GM23338 (cell line): ENCODE data around the gene ZNF746. TPM values are rescaled to one million over a fixed set of nuclear protein-coding genes. Genes with fewer than 3 reads are reported as not detected.

Source experiments
- ATAC-seq: fragments of 200-7000 bp; cut with Tn5 transposase; 3 replicates; pipeline ENCODE4 v1.9.1; 2020
- DNase-seq: peaks from one replicate; pipeline ENCODE4 v3.0.0-alpha.2; 2015; ENCODE audit warnings: low spot score
- H2AFZ ChIP-seq: fragments of 200-600 bp; sonication (generic); 2 replicates; pipeline ENCODE4 v1.8.0; 2016; ENCODE audit warnings: antibody characterized with exemption, mild to moderate bottlenecking, moderate library complexity
- H3F3A ChIP-seq: fragments of 200-600 bp; sonication (generic); replicated peaks from 2 replicates; pipeline ENCODE4 v1.8.0; 2017; ENCODE audit warnings: antibody characterized with exemption, mixed run types, low read depth
- H3K27ac ChIP-seq: fragments of 200-600 bp; sonication (generic); 2 replicates; pipeline ENCODE4 v1.6.1; 2016; ENCODE audit warnings: low read depth
- H3K27me3 ChIP-seq: fragments of 200-600 bp; sonication (generic); 2 replicates; pipeline ENCODE4 v1.8.0; 2016; ENCODE audit warnings: mild to moderate bottlenecking, mixed run types, moderate library complexity; ENCODE audit not compliant: insufficient read depth
- H3K36me3 ChIP-seq: fragments of 200-600 bp; sonication (generic); 2 replicates; pipeline ENCODE4 v1.8.0; 2016; ENCODE audit warnings: mild to moderate bottlenecking; ENCODE audit not compliant: insufficient read depth
- H3K4me1 ChIP-seq: fragments of 200-600 bp; sonication (generic); 2 replicates; pipeline ENCODE4 v1.8.0; 2016; ENCODE audit warnings: mild to moderate bottlenecking, moderate library complexity; ENCODE audit not compliant: insufficient read depth
- H3K4me2 ChIP-seq: fragments of 200-600 bp; sonication (generic); 2 replicates; pipeline ENCODE4 v1.7.1; 2017; ENCODE audit warnings: mixed run types
- H3K4me3 ChIP-seq: fragments of 200-600 bp; sonication (generic); 2 replicates; pipeline ENCODE4 v1.6.1; 2016; ENCODE audit warnings: mixed run types
- H3K79me2 ChIP-seq: fragments of 200-600 bp; sonication (generic); replicated peaks from 2 replicates; pipeline ENCODE4 v1.8.0; 2017; ENCODE audit warnings: mild to moderate bottlenecking; ENCODE audit not compliant: insufficient read depth
- H3K9me2 ChIP-seq: fragments of 200-600 bp; sonication (generic); 2 replicates; pipeline ENCODE4 v1.8.0; 2017; ENCODE audit not compliant: insufficient read depth
- H4K20me1 ChIP-seq: fragments of 200-600 bp; sonication (generic); replicated peaks from 2 replicates; pipeline ENCODE4 v1.8.0; 2017; ENCODE audit warnings: mild to moderate bottlenecking; ENCODE audit not compliant: insufficient read depth
- H3K27ac Mint-ChIP-seq: 2 replicates; pipeline ENCODE4 v1.8.0; 2020; ENCODE audit warnings: inconsistent platforms, mild to moderate bottlenecking, moderate library complexity, mixed read lengths
- H3K27me3 Mint-ChIP-seq: 3 replicates; pipeline ENCODE4 v1.8.0; 2022; ENCODE audit warnings: low read depth, mild to moderate bottlenecking, moderate library complexity, mixed read lengths, inconsistent platforms; ENCODE audit not compliant: insufficient read depth, poor library complexity
- H3K36me3 Mint-ChIP-seq: 3 replicates; pipeline ENCODE4 v1.8.0; 2021; ENCODE audit warnings: low read depth, mild to moderate bottlenecking, inconsistent platforms, moderate library complexity, mixed read lengths
- H3K4me1 Mint-ChIP-seq: 3 replicates; pipeline ENCODE4 v1.8.0; 2020; ENCODE audit warnings: mild to moderate bottlenecking, inconsistent platforms, mixed read lengths
- H3K4me3 Mint-ChIP-seq: 3 replicates; pipeline ENCODE4 v1.8.0; 2021; ENCODE audit warnings: moderate library complexity, mild to moderate bottlenecking, inconsistent platforms, mixed read lengths
- H3K9me3 Mint-ChIP-seq: 3 replicates; pipeline ENCODE4 v1.8.0; 2020; ENCODE audit warnings: moderate library complexity, mild to moderate bottlenecking, inconsistent platforms, mixed read lengths
- CREB1 ChIP-seq: fragments of 250-450 bp; sonication (Bioruptor Pico); IDR thresholded peaks from 2 replicates; pipeline ENCODE4 v1.5.0; 2020; ENCODE audit warnings: low read depth, mild to moderate bottlenecking, moderate library complexity
- EZH2 ChIP-seq: fragments of 200-600 bp; sonication (generic); IDR thresholded peaks from one replicate; pipeline ENCODE4 v1.8.0; 2017; ENCODE audit warnings: antibody characterized with exemption, mild to moderate bottlenecking, low read depth; ENCODE audit not compliant: unreplicated experiment
- EZH2phosphoT487 ChIP-seq: fragments of 200-600 bp; sonication (generic); IDR thresholded peaks from one replicate; pipeline ENCODE4 v1.8.1; 2018; ENCODE audit warnings: antibody characterized with exemption; ENCODE audit not compliant: unreplicated experiment
- JUNB ChIP-seq: IDR thresholded peaks from one replicate; pipeline ENCODE4 v1.6.1; 2016; ENCODE audit warnings: antibody characterized with exemption; ENCODE audit not compliant: unreplicated experiment
- POLR2AphosphoS5 ChIP-seq: IDR thresholded peaks from 2 replicates; pipeline ENCODE4 v1.6.1; 2016; ENCODE audit warnings: antibody characterized with exemption, low read depth
- REST ChIP-seq: IDR thresholded peaks from one replicate; pipeline ENCODE4 v1.6.1; 2018; ENCODE audit warnings: antibody characterized with exemption; ENCODE audit not compliant: unreplicated experiment
- STAT1 ChIP-seq: IDR thresholded peaks from one replicate; pipeline ENCODE4 v1.6.1; 2016; ENCODE audit warnings: antibody characterized with exemption; ENCODE audit not compliant: unreplicated experiment
- ZNF114 ChIP-seq: fragments of 250-450 bp; sonication (Bioruptor Pico); IDR thresholded peaks from 2 replicates; pipeline ENCODE4 v1.5.0; 2020; ENCODE audit warnings: mild to moderate bottlenecking, moderate library complexity
- polyA plus RNA-seq: library from polyadenylated mRNA; unstranded; fragments of >200 nt; fragmentation: Nextera tagmentation; extraction: Ambion mirVana; gene quantifications from 2 replicates; pipeline ENCODE4 v1.2.1, GENCODE V29; 2016
- total RNA-seq: library from RNA; depleted of rRNA; stranded (reverse); fragments of >200 nt; shearing (Covaris generic); gene quantifications from 2 replicates; pipeline ENCODE4 v1.2.3, GENCODE V29; 2014
- TF ChIP-seq, protein P1 (sequence below): fragments of 250-450 bp; sonication (Bioruptor Pico); IDR thresholded peaks from 2 replicates; pipeline ENCODE4 v1.5.0; 2020; ENCODE audit warnings: mild to moderate bottlenecking, moderate library complexity
- TF ChIP-seq, protein P2 (sequence below), 2 experiments: fragments of 200-600 bp in 1 of 2; sonication (generic) in 1 of 2; conservative IDR thresholded peaks; 2 replicates each; pipeline versions ENCODE4 v1.5.1 to v1.6.1; 2016 to 2017; ENCODE audit warnings: antibody characterized with exemption in 2 of 2, low read depth in 2 of 2, mild to moderate bottlenecking in 2 of 2, moderate library complexity in 1 of 2
- TF ChIP-seq, protein P3 (sequence below): IDR thresholded peaks from 2 replicates; pipeline ENCODE4 v1.6.1; 2016; ENCODE audit warnings: antibody characterized with exemption

The ZNF746 gene
- total and polyA plus RNA-seq, 2 experiments from 2014 or later = 10.0 to 18.6 TPM

GRCh38 chr7:149468208-149468607 lies 29.4 kb downstream of the ZNF746 start (continued):
- TF ChIP-seq, protein P1, sequence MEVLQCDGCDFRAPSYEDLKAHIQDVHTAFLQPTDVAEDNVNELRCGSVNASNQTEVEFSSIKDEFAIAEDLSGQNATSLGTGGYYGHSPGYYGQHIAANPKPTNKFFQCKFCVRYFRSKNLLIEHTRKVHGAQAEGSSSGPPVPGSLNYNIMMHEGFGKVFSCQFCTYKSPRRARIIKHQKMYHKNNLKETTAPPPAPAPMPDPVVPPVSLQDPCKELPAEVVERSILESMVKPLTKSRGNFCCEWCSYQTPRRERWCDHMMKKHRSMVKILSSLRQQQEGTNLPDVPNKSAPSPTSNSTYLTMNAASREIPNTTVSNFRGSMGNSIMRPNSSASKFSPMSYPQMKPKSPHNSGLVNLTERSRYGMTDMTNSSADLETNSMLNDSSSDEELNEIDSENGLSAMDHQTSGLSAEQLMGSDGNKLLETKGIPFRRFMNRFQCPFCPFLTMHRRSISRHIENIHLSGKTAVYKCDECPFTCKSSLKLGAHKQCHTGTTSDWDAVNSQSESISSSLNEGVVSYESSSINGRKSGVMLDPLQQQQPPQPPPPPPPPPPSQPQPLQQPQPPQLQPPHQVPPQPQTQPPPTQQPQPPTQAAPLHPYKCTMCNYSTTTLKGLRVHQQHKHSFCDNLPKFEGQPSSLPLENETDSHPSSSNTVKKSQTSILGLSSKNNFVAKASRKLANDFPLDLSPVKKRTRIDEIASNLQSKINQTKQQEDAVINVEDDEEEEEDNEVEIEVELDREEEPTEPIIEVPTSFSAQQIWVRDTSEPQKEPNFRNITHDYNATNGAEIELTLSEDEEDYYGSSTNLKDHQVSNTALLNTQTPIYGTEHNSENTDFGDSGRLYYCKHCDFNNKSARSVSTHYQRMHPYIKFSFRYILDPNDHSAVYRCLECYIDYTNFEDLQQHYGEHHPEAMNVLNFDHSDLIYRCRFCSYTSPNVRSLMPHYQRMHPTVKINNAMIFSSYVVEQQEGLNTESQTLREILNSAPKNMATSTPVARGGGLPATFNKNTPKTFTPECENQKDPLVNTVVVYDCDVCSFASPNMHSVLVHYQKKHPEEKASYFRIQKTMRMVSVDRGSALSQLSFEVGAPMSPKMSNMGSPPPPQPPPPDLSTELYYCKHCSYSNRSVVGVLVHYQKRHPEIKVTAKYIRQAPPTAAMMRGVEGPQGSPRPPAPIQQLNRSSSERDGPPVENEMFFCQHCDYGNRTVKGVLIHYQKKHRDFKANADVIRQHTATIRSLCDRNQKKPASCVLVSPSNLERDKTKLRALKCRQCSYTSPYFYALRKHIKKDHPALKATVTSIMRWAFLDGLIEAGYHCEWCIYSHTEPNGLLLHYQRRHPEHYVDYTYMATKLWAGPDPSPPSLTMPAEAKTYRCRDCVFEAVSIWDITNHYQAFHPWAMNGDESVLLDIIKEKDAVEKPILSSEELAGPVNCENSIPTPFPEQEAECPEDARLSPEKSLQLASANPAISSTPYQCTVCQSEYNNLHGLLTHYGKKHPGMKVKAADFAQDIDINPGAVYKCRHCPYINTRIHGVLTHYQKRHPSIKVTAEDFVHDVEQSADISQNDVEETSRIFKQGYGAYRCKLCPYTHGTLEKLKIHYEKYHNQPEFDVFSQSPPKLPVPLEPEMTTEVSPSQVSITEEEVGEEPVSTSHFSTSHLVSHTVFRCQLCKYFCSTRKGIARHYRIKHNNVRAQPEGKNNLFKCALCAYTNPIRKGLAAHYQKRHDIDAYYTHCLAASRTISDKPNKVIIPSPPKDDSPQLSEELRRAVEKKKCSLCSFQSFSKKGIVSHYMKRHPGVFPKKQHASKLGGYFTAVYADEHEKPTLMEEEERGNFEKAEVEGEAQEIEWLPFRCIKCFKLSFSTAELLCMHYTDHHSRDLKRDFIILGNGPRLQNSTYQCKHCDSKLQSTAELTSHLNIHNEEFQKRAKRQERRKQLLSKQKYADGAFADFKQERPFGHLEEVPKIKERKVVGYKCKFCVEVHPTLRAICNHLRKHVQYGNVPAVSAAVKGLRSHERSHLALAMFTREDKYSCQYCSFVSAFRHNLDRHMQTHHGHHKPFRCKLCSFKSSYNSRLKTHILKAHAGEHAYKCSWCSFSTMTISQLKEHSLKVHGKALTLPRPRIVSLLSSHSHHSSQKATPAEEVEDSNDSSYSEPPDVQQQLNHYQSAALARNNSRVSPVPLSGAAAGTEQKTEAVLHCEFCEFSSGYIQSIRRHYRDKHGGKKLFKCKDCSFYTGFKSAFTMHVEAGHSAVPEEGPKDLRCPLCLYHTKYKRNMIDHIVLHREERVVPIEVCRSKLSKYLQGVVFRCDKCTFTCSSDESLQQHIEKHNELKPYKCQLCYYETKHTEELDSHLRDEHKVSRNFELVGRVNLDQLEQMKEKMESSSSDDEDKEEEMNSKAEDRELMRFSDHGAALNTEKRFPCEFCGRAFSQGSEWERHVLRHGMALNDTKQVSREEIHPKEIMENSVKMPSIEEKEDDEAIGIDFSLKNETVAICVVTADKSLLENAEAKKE (CRISPR knock-in tag) = no peak
- TF ChIP-seq EZH2phosphoT487 (no peak), REST (no peak), POLR2AphosphoS5 (no peak), EZH2 (no peak)

GRCh38 chr7:149467321-149467859 lies 30.2 kb downstream of the ZNF746 start:
- peaks cover 19% of the 10 kb centered on the region for H3K27me3 ChIP-seq
- H3F3A ChIP-seq = no peaks in the 10 kb centered on the region
- H3K4me1 ChIP-seq = no peaks in the 10 kb centered on the region
- no peak overlapping the region for H3K27ac ChIP-seq
- Mint-ChIP-seq H3K9me3 (peaks cover 17% of the 10 kb centered on the region), H3K27me3 (no peaks in the 10 kb centered on the region), H3K27ac (no peak overlapping the region), H3K36me3 (peaks cover 15% of the 10 kb centered on the region), H3K4me3 (no peak overlapping the region), H3K4me1 (no peaks in the 10 kb centered on the region; the same call in 2 of the 3 replicates)
- DNase-seq = no peak
- H4K20me1 ChIP-seq = no peaks in the 10 kb centered on the region
- H3K4me3 ChIP-seq = no peak overlapping the region
- H2AFZ ChIP-seq = no peak overlapping the region
- no peaks in the 10 kb centered on the region for H3K79me2 ChIP-seq
- no peaks in the 10 kb centered on the region for H3K36me3 ChIP-seq
- H3K4me2 ChIP-seq = no peak overlapping the region
- no peak for ATAC-seq
- H3K9me2 ChIP-seq = no peaks in the 10 kb centered on the region
- TF ChIP-seq, protein P2, sequence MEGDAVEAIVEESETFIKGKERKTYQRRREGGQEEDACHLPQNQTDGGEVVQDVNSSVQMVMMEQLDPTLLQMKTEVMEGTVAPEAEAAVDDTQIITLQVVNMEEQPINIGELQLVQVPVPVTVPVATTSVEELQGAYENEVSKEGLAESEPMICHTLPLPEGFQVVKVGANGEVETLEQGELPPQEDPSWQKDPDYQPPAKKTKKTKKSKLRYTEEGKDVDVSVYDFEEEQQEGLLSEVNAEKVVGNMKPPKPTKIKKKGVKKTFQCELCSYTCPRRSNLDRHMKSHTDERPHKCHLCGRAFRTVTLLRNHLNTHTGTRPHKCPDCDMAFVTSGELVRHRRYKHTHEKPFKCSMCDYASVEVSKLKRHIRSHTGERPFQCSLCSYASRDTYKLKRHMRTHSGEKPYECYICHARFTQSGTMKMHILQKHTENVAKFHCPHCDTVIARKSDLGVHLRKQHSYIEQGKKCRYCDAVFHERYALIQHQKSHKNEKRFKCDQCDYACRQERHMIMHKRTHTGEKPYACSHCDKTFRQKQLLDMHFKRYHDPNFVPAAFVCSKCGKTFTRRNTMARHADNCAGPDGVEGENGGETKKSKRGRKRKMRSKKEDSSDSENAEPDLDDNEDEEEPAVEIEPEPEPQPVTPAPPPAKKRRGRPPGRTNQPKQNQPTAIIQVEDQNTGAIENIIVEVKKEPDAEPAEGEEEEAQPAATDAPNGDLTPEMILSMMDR (conservative IDR thresholded peaks at IDR 0.05; ENCODE audit: low read depth in 2 of 2) = no peak
- TF ChIP-seq, protein P3, sequence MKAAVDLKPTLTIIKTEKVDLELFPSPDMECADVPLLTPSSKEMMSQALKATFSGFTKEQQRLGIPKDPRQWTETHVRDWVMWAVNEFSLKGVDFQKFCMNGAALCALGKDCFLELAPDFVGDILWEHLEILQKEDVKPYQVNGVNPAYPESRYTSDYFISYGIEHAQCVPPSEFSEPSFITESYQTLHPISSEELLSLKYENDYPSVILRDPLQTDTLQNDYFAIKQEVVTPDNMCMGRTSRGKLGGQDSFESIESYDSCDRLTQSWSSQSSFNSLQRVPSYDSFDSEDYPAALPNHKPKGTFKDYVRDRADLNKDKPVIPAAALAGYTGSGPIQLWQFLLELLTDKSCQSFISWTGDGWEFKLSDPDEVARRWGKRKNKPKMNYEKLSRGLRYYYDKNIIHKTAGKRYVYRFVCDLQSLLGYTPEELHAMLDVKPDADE = no peak
- TF ChIP-seq JUNB = no peak
- no peak for TF ChIP-seq EZH2
- no peak for TF ChIP-seq STAT1
- no peak for TF ChIP-seq CREB1 (CRISPR knock-in tag)
- no peak for TF ChIP-seq ZNF114 (CRISPR knock-in tag)
